ENCODE measurements around the gene UMOD. TPM values are rescaled to one million over a fixed set of nuclear protein-coding genes. Genes with fewer than 3 reads are reported as not detected.

The UMOD gene
- total and polyA plus RNA-seq, 2 experiments from 2014 or later, result not detected

DNA sequence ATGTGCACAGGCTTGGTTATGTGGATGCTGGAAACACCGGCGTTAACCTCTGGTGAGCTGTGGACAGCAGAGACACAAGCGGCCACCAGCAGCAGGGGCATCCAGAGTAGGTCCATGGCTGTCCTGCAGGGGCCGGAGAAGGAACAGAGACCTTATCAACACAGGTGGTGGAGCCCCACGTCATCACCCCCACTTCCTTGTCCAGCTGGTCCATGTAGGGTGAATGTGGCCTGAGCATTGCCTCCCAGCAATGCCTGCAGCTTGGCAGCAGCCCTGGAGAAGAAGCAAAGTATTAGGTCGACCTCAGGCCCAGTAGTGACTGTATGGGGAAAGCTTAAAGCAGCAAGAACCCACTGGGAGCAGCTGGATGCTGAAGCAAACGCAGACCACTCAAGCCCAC lies 46.7 kb upstream of the UMOD start:
- Histone ChIP-seq H3K9me3 (ENCODE audit: low read depth) (no peaks in the 10 kb centered on the region), H3K4me2 (no peak overlapping the region), H3K4me1 (ENCODE audit: insufficient read depth) (peaks cover 5% of the 10 kb centered on the region), H3K4me3 (no peak overlapping the region), H4K20me1 (ENCODE audit: insufficient read depth, poor library complexity, severe bottlenecking) (no peaks in the 10 kb centered on the region), H3K79me2 (no peaks in the 10 kb centered on the region), H2AFZ (no peak overlapping the region), H3K27ac (no peak overlapping the region), H3K27me3 (no peaks in the 10 kb centered on the region), H3K36me3 (replicated peaks; ENCODE audit: insufficient read depth, low read depth) (no peaks in the 10 kb centered on the region), H3K9me2 (replicated peaks; ENCODE audit: insufficient read depth) (no peaks in the 10 kb centered on the region)
- WGBS (ENCODE audit: low lambda C conversion rate, missing lambda C conversion rate), result 72% methylated on average over 7 of the region's 7 CpGs
- DNase-seq (ENCODE audit: low spot score), result no peak
- no peak for TF ChIP-seq EZH2 (IDR thresholded peaks at IDR 0.05; ENCODE audit: borderline replicate concordance)
- TF ChIP-seq EZH2phosphoT487 (IDR thresholded peaks at IDR 0.05; ENCODE audit: low read depth, severe bottlenecking, unreplicated experiment), result no peak
- TF ChIP-seq, protein P1, sequence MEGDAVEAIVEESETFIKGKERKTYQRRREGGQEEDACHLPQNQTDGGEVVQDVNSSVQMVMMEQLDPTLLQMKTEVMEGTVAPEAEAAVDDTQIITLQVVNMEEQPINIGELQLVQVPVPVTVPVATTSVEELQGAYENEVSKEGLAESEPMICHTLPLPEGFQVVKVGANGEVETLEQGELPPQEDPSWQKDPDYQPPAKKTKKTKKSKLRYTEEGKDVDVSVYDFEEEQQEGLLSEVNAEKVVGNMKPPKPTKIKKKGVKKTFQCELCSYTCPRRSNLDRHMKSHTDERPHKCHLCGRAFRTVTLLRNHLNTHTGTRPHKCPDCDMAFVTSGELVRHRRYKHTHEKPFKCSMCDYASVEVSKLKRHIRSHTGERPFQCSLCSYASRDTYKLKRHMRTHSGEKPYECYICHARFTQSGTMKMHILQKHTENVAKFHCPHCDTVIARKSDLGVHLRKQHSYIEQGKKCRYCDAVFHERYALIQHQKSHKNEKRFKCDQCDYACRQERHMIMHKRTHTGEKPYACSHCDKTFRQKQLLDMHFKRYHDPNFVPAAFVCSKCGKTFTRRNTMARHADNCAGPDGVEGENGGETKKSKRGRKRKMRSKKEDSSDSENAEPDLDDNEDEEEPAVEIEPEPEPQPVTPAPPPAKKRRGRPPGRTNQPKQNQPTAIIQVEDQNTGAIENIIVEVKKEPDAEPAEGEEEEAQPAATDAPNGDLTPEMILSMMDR (IDR thresholded peaks at IDR 0.05; ENCODE audit: poor library complexity), result no peak

DNA sequence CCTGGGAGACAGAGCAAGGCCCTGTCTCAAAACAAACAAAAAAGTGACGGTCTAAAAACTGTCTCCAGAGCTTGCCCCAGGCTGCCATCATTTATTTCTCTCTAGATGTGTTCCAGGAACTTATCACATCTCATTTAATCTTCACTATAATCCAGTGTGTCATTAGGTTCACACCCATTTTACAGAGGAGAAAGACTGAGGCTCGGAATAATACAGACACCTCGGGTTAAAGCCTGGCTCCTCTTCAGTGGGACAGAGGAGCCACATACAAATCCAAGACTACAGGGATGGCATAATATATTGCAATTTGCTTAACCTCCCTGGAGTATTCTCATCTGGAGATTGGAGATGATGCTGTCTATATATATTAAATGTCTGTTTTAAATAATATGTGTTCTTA lies 46.1 kb upstream of the UMOD start:
- peaks cover 9% of the 10 kb centered on the region for H3K4me1 ChIP-seq (ENCODE audit: insufficient read depth)
- no peaks in the 10 kb centered on the region for H3K27me3 ChIP-seq
- no peak for TF ChIP-seq EZH2phosphoT487 (IDR thresholded peaks at IDR 0.05; ENCODE audit: low read depth, severe bottlenecking, unreplicated experiment)
- TF ChIP-seq, protein P1 (IDR thresholded peaks at IDR 0.05; ENCODE audit: poor library complexity), result no peak
- no peak for TF ChIP-seq EZH2 (IDR thresholded peaks at IDR 0.05; ENCODE audit: borderline replicate concordance)
- 86% methylated on average over 3 of the region's 3 CpGs for WGBS (ENCODE audit: low lambda C conversion rate, missing lambda C conversion rate)
- no peaks in the 10 kb centered on the region for H3K36me3 ChIP-seq (replicated peaks; ENCODE audit: insufficient read depth, low read depth)
- no peaks in the 10 kb centered on the region for H3K9me2 ChIP-seq (replicated peaks; ENCODE audit: insufficient read depth)
- H3K9me3 ChIP-seq (ENCODE audit: low read depth), result no peaks in the 10 kb centered on the region
- no peak overlapping the region for H3K4me3 ChIP-seq
- no peak for DNase-seq (ENCODE audit: low spot score)
- H2AFZ ChIP-seq, result no peak overlapping the region
- H3K4me2 ChIP-seq, result no peak overlapping the region
- no peaks in the 10 kb centered on the region for H3K79me2 ChIP-seq
- H3K27ac ChIP-seq, result no peak overlapping the region
- no peaks in the 10 kb centered on the region for H4K20me1 ChIP-seq (ENCODE audit: insufficient read depth, poor library complexity, severe bottlenecking)

- no peak for DNase-seq (ENCODE audit: low spot score)
- Histone ChIP-seq H3K27ac (no peak overlapping the region), H3K36me3 (replicated peaks; ENCODE audit: insufficient read depth, low read depth) (no peaks in the 10 kb centered on the region), H3K9me2 (replicated peaks; ENCODE audit: insufficient read depth) (no peaks in the 10 kb centered on the region), H3K27me3 (no peaks in the 10 kb centered on the region), H3K9me3 (ENCODE audit: low read depth) (no peaks in the 10 kb centered on the region), H3K79me2 (no peaks in the 10 kb centered on the region), H3K4me3 (no peak overlapping the region), H3K4me1 (ENCODE audit: insufficient read depth) (peaks cover 9% of the 10 kb centered on the region), H2AFZ (no peak overlapping the region), H4K20me1 (ENCODE audit: insufficient read depth, poor library complexity, severe bottlenecking) (no peaks in the 10 kb centered on the region), H3K4me2 (no peak overlapping the region)
- 79% methylated on average over 7 of the region's 7 CpGs for WGBS (ENCODE audit: low lambda C conversion rate, missing lambda C conversion rate)
- TF ChIP-seq EZH2phosphoT487 (IDR thresholded peaks at IDR 0.05; ENCODE audit: low read depth, severe bottlenecking, unreplicated experiment) (no peak), EZH2 (IDR thresholded peaks at IDR 0.05; ENCODE audit: borderline replicate concordance) (no peak)
- TF ChIP-seq, protein P1 (IDR thresholded peaks at IDR 0.05; ENCODE audit: poor library complexity), result no peak
Measured at GRCh38 chr16:20397468-20398074, 45.1 kb upstream of the UMOD start.

All from hepatocyte (in vitro differentiated cells).